Endothelial cell (in vitro differentiated cells): ENCODE results near the gene CCDC88B. TPM values are rescaled to one million over a fixed set of nuclear protein-coding genes. Genes with fewer than 3 reads are reported as not detected.
A peak's percentile ranks its signal among the peaks of the same experiment; 100 is the strongest.

ENCODE experiments used
- DNase-seq: peaks from one replicate; pipeline ENCODE4 v3.0.0; 2021; ENCODE audit warnings: low spot score
- H3K27ac Mint-ChIP-seq: one replicate; pipeline ENCODE4 v1.8.0; 2021; ENCODE audit warnings: mixed read lengths, inconsistent platforms; ENCODE audit not compliant: unreplicated experiment
- H3K27me3 Mint-ChIP-seq: one replicate; pipeline ENCODE4 v1.8.0; 2021; ENCODE audit warnings: mild to moderate bottlenecking, moderate library complexity, mixed read lengths, inconsistent platforms; ENCODE audit not compliant: unreplicated experiment
- H3K36me3 Mint-ChIP-seq: one replicate; pipeline ENCODE4 v1.8.0; 2021; ENCODE audit warnings: mild to moderate bottlenecking, low read depth, mixed read lengths, inconsistent platforms; ENCODE audit not compliant: unreplicated experiment
- H3K4me1 Mint-ChIP-seq: one replicate; pipeline ENCODE4 v1.8.0; 2021; ENCODE audit warnings: mild to moderate bottlenecking, mixed read lengths, inconsistent platforms; ENCODE audit not compliant: unreplicated experiment
- H3K4me3 Mint-ChIP-seq: one replicate; pipeline ENCODE4 v1.8.0; 2021; ENCODE audit warnings: mild to moderate bottlenecking, mixed read lengths, inconsistent platforms; ENCODE audit not compliant: unreplicated experiment
- H3K9me3 Mint-ChIP-seq: one replicate; pipeline ENCODE4 v1.8.0; 2021; ENCODE audit warnings: mixed read lengths, inconsistent platforms; ENCODE audit not compliant: unreplicated experiment
- total RNA-seq: library from RNA; stranded (reverse); fragmentation: NEBNext Ultra II Directional; extraction: Animal tissue kit (Norgen Biotek cat#: 25700); gene quantifications from one replicate; pipeline ENCODE4 v1.2.1, GENCODE V29; 2021; ENCODE audit not compliant: unreplicated experiment
- TF ChIP-seq, protein P1 (sequence below): fragments of 200-600 bp; sonication (generic); IDR thresholded peaks from one replicate; pipeline ENCODE4 v1.5.0; 2021; ENCODE audit warnings: antibody characterized with exemption; ENCODE audit not compliant: unreplicated experiment

Gene CCDC88B
- total RNA-seq, 1 donor from 2014 or later, result 8.3 TPM

DNA sequence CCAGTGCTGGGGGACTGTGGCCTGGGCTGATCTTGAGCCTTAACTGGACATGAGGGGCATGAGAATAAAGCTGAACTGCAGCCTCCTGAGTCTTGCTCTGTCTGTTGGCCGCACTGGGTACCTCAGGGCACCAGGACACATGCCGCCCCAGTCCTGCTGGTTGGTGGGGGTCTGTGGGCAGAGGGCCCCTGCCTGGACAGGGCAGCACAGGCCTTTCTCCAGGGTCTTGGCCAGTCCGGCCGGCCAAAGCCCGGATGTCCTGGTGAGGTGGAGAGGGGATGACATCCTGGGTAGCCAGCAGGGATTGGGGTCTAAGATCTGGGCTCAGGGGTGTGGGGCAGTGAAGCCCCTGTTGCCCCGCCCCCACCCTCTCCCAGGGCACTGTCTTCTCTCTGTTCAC, 17.4 kb downstream of the CCDC88B start:
- H3K4me1 Mint-ChIP-seq, result peaks cover 20% of the 10 kb centered on the region
- no peak overlapping the region for H3K4me3 Mint-ChIP-seq
- peaks cover 7% of the 10 kb centered on the region for H3K36me3 Mint-ChIP-seq
- peaks cover 10% of the 10 kb centered on the region for H3K27me3 Mint-ChIP-seq
- DNase-seq, result no peak
- TF ChIP-seq, protein P1, sequence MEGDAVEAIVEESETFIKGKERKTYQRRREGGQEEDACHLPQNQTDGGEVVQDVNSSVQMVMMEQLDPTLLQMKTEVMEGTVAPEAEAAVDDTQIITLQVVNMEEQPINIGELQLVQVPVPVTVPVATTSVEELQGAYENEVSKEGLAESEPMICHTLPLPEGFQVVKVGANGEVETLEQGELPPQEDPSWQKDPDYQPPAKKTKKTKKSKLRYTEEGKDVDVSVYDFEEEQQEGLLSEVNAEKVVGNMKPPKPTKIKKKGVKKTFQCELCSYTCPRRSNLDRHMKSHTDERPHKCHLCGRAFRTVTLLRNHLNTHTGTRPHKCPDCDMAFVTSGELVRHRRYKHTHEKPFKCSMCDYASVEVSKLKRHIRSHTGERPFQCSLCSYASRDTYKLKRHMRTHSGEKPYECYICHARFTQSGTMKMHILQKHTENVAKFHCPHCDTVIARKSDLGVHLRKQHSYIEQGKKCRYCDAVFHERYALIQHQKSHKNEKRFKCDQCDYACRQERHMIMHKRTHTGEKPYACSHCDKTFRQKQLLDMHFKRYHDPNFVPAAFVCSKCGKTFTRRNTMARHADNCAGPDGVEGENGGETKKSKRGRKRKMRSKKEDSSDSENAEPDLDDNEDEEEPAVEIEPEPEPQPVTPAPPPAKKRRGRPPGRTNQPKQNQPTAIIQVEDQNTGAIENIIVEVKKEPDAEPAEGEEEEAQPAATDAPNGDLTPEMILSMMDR, result no peak
- no peak overlapping the region for H3K27ac Mint-ChIP-seq
- H3K9me3 Mint-ChIP-seq, result no peaks in the 10 kb centered on the region

DNA sequence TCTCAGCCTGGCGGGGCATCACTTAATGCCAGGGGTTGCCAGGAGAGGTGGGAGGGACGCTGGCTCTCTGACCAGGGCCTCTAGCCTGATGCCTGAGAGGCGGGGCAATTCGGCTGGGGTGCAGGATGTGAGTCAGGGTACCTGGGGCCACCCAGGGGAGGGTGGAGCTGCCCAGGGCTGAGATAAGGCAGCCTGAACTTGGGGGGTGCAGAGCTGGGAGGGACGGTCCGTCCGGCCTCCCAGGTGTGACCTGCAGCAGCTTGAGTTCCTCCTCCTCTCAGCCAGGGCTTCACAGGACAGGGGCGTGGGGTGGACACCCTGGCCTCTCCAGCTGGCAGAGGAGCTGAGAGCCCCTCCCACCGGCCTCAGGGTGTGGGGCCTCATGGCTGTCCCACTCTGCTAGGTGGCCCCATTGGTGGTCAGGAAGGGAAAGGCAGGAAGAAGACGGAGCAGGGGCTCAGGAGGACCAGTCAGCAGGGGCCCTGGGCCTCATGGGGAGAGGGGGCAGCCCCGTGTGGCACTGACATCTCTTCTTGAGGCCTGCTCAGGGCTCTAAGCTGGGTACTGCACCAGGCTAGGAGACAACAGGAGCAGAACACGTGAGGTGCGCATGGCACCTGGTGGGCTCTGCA, 18.0 kb downstream of the CCDC88B start:
- Mint-ChIP-seq H3K36me3 (peaks cover 10% of the 10 kb centered on the region), H3K9me3 (no peaks in the 10 kb centered on the region), H3K27me3 (peaks cover 10% of the 10 kb centered on the region), H3K4me3 (no peak overlapping the region), H3K4me1 (peaks cover 20% of the 10 kb centered on the region), H3K27ac (no peak overlapping the region)
- DNase-seq, result no peak
- TF ChIP-seq, protein P1, result no peak

DNA sequence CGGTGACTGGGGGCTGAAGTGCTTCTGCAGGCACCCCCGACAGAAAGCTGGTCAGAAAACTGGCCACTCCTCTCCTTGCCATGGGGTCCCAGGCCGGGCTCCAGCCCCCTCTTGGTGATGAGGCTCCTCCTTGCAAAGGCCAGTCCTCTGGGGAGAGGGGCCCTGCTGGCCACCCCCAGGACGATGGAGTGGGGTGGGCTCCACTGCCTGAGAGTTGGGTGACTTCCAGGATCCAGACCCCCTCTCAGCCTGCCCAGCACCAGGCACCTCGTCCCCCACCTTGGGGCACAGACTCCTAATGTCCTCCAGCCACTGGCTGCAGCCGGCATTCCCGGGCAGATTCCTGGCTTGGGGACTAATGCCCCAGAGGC, 18.5 kb downstream of the CCDC88B start:
- H3K4me1 Mint-ChIP-seq, result peaks cover 20% of the 10 kb centered on the region
- no peak overlapping the region for H3K4me3 Mint-ChIP-seq
- DNase-seq, result no peak
- no peaks in the 10 kb centered on the region for H3K9me3 Mint-ChIP-seq
- H3K36me3 Mint-ChIP-seq, result peaks cover 12% of the 10 kb centered on the region
- H3K27me3 Mint-ChIP-seq, result peaks cover 10% of the 10 kb centered on the region
- H3K27ac Mint-ChIP-seq, result no peak overlapping the region
- TF ChIP-seq, protein P1, result no peak

DNA sequence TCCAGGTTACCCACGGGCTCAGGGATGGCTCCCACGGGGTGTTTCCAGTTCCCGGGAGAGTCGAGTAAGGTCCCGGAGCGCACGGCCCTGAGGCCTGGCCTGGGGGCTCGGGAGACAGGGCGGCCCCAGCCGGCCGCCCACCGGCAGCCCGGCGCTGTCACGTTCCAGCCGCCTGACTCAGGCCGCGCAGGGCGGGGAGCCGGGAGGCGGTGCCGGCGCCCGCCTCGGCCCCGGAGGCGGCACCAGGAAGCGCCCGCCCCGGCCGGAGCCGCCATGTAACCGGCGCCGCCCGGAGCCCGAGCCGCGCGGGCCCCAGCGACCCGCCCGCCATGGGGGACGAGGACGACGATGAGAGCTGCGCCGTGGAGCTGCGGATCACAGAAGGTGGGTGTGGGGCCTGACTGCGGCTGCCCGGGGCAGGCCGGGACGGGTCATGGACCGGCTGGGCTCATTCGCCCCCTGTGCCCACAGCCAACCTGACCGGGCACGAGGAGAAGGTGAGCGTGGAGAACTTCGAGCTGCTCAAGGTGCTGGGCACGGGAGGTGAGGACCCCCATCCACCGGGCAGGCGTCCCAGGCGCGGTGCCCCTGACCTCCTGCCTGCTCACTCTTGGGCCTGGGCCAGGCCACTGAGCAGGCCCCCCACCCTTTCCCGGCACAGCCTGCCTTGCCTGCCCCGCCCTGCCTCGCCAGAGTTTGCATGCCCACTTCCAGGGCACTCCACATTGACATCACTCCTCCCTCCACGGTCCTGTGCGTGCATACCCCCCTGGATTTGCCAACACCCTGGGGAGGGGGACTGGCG, 19.1 kb downstream of the CCDC88B start, which contains the start of gene RPS6KA4:
TSS of gene RPS6KA4 (plus strand) at position 256 of the 805 bp plus-strand sequence. CDS start at position 330, 74 bp downstream.
- Mint-ChIP-seq H3K27me3 (peaks cover 10% of the 10 kb centered on the region), H3K9me3 (no peaks in the 10 kb centered on the region), H3K36me3 (peaks cover 13% of the 10 kb centered on the region), H3K27ac (peak within 1 kb of the TSS; percentile 9), H3K4me3 (peak within 1 kb of the TSS; percentile 88), H3K4me1 (peaks cover 20% of the 10 kb centered on the region)
- TF ChIP-seq, protein P1, result no peak
- DNase-seq, result peak; percentile 61
